ENCODE measurements around the gene ACVR1.

DNA sequence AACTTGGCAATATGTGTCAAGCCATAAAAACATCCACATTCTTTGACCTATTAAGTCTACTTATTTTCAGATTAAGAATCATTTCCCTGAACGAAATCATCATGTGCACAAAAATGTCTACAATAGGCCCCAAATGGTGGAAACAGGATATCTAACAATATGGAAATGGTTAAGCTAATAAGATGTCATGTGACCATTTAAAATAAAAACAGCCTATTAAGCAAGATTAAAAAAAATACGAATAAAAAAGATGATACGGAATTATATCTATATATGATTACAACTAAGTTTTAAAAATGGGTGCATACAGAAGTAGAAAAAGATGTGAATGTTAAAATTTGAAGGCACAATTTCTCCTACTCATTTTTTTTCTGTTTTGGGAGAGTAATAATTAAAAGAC, 128.8 kb downstream of the ACVR1 start:
- TF ChIP-seq, protein P1, sequence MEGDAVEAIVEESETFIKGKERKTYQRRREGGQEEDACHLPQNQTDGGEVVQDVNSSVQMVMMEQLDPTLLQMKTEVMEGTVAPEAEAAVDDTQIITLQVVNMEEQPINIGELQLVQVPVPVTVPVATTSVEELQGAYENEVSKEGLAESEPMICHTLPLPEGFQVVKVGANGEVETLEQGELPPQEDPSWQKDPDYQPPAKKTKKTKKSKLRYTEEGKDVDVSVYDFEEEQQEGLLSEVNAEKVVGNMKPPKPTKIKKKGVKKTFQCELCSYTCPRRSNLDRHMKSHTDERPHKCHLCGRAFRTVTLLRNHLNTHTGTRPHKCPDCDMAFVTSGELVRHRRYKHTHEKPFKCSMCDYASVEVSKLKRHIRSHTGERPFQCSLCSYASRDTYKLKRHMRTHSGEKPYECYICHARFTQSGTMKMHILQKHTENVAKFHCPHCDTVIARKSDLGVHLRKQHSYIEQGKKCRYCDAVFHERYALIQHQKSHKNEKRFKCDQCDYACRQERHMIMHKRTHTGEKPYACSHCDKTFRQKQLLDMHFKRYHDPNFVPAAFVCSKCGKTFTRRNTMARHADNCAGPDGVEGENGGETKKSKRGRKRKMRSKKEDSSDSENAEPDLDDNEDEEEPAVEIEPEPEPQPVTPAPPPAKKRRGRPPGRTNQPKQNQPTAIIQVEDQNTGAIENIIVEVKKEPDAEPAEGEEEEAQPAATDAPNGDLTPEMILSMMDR (IDR thresholded peaks at IDR 0.05; ENCODE audit: borderline replicate concordance, extremely low read depth, low read length, poor library complexity, severe bottlenecking), result no peak
- TF ChIP-seq EZH2 (IDR thresholded peaks at IDR 0.05; ENCODE audit: borderline replicate concordance, low read depth, low read length, severe bottlenecking), result no peak
